AG09309 (cell line): ENCODE measurements around the gene LRP8.

Experiments
- DNase-seq: peaks from one replicate; pipeline ENCODE4 v3.0.0-alpha.2; 2010; ENCODE audit warnings: low read depth
- H3K4me3 ChIP-seq: 2 replicates; pipeline ENCODE4 v1.5.1; 2011; ENCODE audit warnings: mild to moderate bottlenecking, low read depth, low read length, moderate library complexity; ENCODE audit not compliant: control insufficient read depth
- CTCF ChIP-seq: IDR thresholded peaks from 2 replicates; pipeline ENCODE4 v1.5.1; 2011; ENCODE audit warnings: mild to moderate bottlenecking, low read depth, low read length, inconsistent platforms; ENCODE audit not compliant: insufficient read depth, control insufficient read depth; ENCODE audit errors: missing control alignments

Gene LRP8

GRCh38 chr1:53345996-53346813, 18.3 kb upstream of the LRP8 start:
- TF ChIP-seq CTCF, result no peak
- no peak for DNase-seq
- no peak overlapping the region for H3K4me3 ChIP-seq

- no peak for TF ChIP-seq CTCF
Observed at GRCh38 chr1:53344921-53345838, 17.3 kb upstream of the LRP8 start.

GRCh38 chr1:53343831-53344668, 16.2 kb upstream of the LRP8 start:
- no peak for DNase-seq
- no peak for TF ChIP-seq CTCF
- H3K4me3 ChIP-seq, result no peak overlapping the region

More at GRCh38 chr1:53344921-53345838, 17.3 kb upstream of the LRP8 start:
- DNase-seq, result no peak
- no peak overlapping the region for H3K4me3 ChIP-seq

- TF ChIP-seq CTCF, result no peak
- no peak for DNase-seq
Observed at GRCh38 chr1:53342735-53343470, 15.0 kb upstream of the LRP8 start.

GRCh38 chr1:53341961-53342707, 14.3 kb upstream of the LRP8 start:
- no peak for DNase-seq
- no peak for TF ChIP-seq CTCF
- H3K4me3 ChIP-seq, result no peak overlapping the region

More at GRCh38 chr1:53342735-53343470, 15.0 kb upstream of the LRP8 start:
- no peak overlapping the region for H3K4me3 ChIP-seq
